Tibial artery (tissue), 4 donors: Measurements from ENCODE around the gene ULK4.

Experiments
- DNase-seq, 2 donors: peaks; one replicate each; pipeline ENCODE4 v3.0.0-alpha.2; 2019
- H3K27ac ChIP-seq, 2 donors: fragments of 200-600 bp; sonication (generic) in 1 of 2; 1 replicate in 1 of 2; 2 replicates in 1 of 2; pipeline ENCODE4 v1.5.1; 2018 to 2019; ENCODE audit warnings: mild to moderate bottlenecking in 1 of 2
- H3K27me3 ChIP-seq, 2 donors: fragments of 200-600 bp; sonication (generic) in 1 of 2; one replicate each; pipeline versions ENCODE4 v1.5.1 to v1.6.0; 2016 to 2019
- H3K36me3 ChIP-seq, 3 donors: fragments of 200-600 bp; sonication (generic) in 2 of 3; one replicate each; pipeline ENCODE4 v1.5.1; 2016 to 2019; ENCODE audit warnings: mild to moderate bottlenecking in 2 of 3
- H3K4me1 ChIP-seq, 4 donors: fragments of 200-600 bp; sonication (generic) in 2 of 4; 1 replicate in 3 of 4; 2 replicates in 1 of 4; pipeline ENCODE4 v1.5.1; 2016 to 2019
- H3K4me3 ChIP-seq, 2 donors: fragments of 200-600 bp; sonication (generic) in 1 of 2; 1 replicate in 1 of 2; 2 replicates in 1 of 2; pipeline ENCODE4 v1.5.1; 2018 to 2019; ENCODE audit warnings: mild to moderate bottlenecking in 2 of 2
- H3K9me3 ChIP-seq, 3 donors: fragments of 200-600 bp; sonication (generic) in 1 of 3; one replicate each; pipeline ENCODE4 v1.5.1; 2016 to 2019
- intact Hi-C: fragments of 100-400 bp; cut with DNase I; formaldehyde crosslinking; loops from one replicate; pipeline ENCODE4 v1.15.0; 2023; ENCODE audit warnings: low total_unique reads
- TF ChIP-seq, protein P1 (sequence below), 2 experiments: fragments of 200-600 bp in 1 of 2; fragments of 450-650 bp in 1 of 2; IDR thresholded peaks; one replicate each; pipeline ENCODE4 v1.5.1; 2017 to 2019; ENCODE audit warnings: antibody characterized with exemption in 2 of 2, mild to moderate bottlenecking in 1 of 2, moderate library complexity in 1 of 2

The ULK4 gene

DNA sequence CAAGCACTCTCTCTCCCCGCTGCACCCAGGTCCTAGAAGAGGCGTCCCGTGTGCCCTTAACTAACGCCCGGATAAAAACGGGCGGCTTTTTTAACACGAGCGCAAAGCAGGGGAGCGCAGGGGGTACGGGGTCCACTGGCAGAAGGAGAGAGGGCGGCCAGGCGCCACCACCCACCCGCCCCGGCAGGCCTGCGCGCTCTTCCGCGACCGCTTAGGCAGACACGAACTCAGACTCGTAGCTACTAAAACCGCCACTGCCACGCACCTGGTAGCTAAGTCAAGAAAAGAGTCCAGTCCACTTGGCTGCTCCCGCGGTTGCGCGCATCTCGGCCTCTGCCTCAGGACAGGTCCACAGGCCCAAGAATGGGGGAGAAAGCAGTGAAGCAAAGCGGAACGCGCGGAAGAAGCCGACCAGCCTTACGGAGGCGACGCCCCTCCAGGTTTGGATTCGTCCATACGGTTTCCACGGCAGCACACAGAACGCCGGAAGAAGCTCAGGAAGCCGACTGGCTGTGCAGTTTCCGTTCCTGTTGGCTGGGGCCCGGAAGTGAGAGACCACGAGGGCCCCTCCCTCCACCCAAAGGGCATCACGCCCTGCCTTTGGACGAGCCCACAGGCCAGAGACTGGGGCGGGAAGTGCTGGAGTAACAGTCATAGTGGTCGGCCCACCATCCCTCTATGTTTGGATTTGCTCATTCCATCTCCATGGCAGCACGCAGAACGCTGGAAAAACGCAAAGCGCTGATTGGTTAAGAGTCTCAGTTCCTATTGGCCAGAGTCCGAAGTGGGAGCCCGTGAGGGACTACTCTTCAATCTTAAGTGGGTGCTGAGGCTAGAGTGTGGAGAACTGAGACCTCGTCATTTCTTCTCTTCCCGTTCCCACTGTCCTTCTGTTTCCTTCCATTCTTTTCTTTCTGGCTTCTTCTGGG lies at the start of gene ULK4:
Gene ULK4, minus strand, starts transcription at position 353 of the 929 bp plus-strand sequence. CDS start 7,344 bp downstream, outside the sequence.
- TF ChIP-seq, protein P1, sequence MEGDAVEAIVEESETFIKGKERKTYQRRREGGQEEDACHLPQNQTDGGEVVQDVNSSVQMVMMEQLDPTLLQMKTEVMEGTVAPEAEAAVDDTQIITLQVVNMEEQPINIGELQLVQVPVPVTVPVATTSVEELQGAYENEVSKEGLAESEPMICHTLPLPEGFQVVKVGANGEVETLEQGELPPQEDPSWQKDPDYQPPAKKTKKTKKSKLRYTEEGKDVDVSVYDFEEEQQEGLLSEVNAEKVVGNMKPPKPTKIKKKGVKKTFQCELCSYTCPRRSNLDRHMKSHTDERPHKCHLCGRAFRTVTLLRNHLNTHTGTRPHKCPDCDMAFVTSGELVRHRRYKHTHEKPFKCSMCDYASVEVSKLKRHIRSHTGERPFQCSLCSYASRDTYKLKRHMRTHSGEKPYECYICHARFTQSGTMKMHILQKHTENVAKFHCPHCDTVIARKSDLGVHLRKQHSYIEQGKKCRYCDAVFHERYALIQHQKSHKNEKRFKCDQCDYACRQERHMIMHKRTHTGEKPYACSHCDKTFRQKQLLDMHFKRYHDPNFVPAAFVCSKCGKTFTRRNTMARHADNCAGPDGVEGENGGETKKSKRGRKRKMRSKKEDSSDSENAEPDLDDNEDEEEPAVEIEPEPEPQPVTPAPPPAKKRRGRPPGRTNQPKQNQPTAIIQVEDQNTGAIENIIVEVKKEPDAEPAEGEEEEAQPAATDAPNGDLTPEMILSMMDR (IDR thresholded peaks at IDR 0.05) = peak in 1 of 2 experiments; percentile 26
- intact Hi-C loops = loop anchor here (5.0 kb wide), 2 partner anchors 50 to 135 kb away; no protein-coding TSS in a partner anchor
- peak; percentile 97 to 99 for DNase-seq
- Histone ChIP-seq H3K36me3 (no peaks in the 10 kb centered on the region), H3K9me3 (no peaks in the 10 kb centered on the region), H3K27me3 (no peaks in the 10 kb centered on the region), H3K27ac (peak within 1 kb of the TSS; percentile 77 to 83), H3K4me1 (peaks cover 0 to 11% (median 3%) of the 10 kb centered on the region in 4 donors), H3K4me3 (peak within 1 kb of the TSS; percentile 82 to 91)

DNA sequence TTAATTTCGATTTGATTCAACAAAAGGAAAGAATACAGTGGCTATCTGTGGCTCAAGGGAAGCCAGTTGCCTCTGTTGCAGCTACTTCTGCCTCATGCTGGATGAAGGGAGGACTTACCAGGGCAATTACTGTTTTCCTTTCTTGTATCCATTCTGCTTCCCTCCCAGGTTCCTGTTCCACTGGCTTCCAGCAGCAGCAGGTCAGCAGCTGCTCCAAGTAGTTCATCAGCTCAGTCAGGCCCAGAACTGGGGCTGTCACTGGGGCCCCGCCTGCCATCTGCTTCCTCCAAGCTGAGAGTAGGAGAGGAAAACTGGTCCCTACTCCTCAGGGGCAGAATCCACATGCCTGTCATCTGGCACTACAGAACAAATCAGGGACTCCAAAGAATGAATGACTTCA lies 48.6 kb upstream of the ULK4 start:
- no peak for DNase-seq
- no peak overlapping the region for H3K4me3 ChIP-seq
- intact Hi-C loops = loop anchor here (5.0 kb wide), 2 partner anchors 48 to 87 kb away; partner anchors contain the start of gene ULK4

DNA sequence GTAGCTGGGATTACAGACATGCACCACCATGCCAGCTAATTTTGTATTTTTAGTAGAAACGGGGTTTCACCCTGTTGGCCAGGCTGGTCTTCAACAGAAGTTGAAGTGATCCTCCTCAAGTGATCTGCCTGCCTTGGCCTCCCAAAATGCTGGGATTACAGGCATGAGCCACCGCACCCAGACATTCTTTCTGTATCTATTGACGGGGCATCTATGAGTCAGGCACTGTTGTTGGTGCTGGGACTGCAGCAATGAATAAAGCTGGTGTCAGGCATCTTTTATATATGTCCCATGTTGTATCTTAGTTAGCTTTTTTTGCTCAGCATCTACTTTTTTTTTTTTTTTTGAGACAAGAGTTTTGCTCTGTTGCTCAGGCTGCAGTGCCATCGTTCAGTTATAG lies 47.6 kb upstream of the ULK4 start:
- intact Hi-C loops = no loop called here

More for the DNA sequence above, 48.6 kb upstream of the ULK4 start:
- Histone ChIP-seq H3K27me3 (no peaks in the 10 kb centered on the region), H3K4me1 (peaks cover 0 to 13% (median 6%) of the 10 kb centered on the region in 4 donors), H3K27ac (no peak overlapping the region), H3K36me3 (no peaks in the 10 kb centered on the region), H3K9me3 (no peaks in the 10 kb centered on the region)
- TF ChIP-seq, protein P1 (IDR thresholded peaks at IDR 0.05) = no peak

DNA sequence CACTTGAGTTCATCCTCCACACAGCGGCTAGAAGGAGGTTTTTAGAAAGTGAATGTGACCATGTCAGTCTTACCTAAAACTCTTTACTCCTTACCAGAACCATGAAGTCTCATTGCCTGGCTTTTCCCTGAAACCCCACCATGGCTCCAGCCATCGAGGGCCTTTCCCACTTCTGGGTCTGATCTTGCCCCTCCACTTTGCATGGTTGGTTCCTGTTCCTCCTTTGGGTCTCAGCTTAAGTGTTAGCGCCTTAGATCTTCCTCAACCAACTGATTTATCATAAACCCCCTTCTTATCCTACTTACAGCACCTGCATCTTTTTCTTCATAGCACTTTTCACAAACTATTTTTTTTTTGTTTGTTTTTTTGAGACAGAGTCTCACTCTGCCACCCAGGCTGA lies 45.9 kb upstream of the ULK4 start:
- no peaks in the 10 kb centered on the region for H3K36me3 ChIP-seq
- H3K27me3 ChIP-seq = no peaks in the 10 kb centered on the region
- TF ChIP-seq, protein P1 (IDR thresholded peaks at IDR 0.05) = no peak
- intact Hi-C loops = no loop called here
- no peak overlapping the region for H3K4me3 ChIP-seq
- DNase-seq = no peak
- no peak overlapping the region for H3K27ac ChIP-seq
- H3K4me1 ChIP-seq = no peaks in the 10 kb centered on the region
- no peaks in the 10 kb centered on the region for H3K9me3 ChIP-seq

More for the DNA sequence above, 47.6 kb upstream of the ULK4 start:
- TF ChIP-seq, protein P1 (IDR thresholded peaks at IDR 0.05) = no peak
- Histone ChIP-seq H3K36me3 (no peaks in the 10 kb centered on the region), H3K27ac (no peak overlapping the region), H3K9me3 (no peaks in the 10 kb centered on the region), H3K27me3 (no peaks in the 10 kb centered on the region), H3K4me3 (no peak overlapping the region), H3K4me1 (peaks cover 0 to 5% (median 2%) of the 10 kb centered on the region in 4 donors)
- DNase-seq = no peak

DNA sequence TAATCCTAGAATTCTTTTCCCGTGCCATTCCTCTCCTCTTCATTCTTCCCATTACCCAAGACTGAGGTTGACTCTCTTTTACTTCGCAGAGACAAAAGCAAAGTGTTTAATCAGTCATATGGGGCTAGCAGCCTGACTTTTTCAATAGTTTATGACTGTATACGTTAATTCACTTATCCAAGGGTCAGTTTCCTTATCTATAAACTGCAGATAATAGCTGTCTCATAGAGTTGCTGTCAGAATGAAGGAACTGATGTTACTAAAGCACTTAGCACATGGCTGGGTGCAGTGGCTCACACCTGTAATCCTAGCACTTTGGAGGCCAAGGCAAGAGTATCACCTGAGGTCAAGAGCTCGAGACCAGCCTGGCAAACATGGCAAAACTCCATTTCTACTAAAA lies 43.5 kb upstream of the ULK4 start:
- TF ChIP-seq, protein P1 (IDR thresholded peaks at IDR 0.05) = no peak
- Histone ChIP-seq H3K4me3 (no peak overlapping the region), H3K4me1 (no peaks in the 10 kb centered on the region), H3K9me3 (no peaks in the 10 kb centered on the region), H3K27ac (no peak overlapping the region), H3K36me3 (no peaks in the 10 kb centered on the region), H3K27me3 (no peaks in the 10 kb centered on the region)
- intact Hi-C loops = no loop called here
- no peak for DNase-seq
